Measurements from ENCODE around the gene DPP10. TPM values are rescaled to one million over a fixed set of nuclear protein-coding genes. Genes with fewer than 3 reads are reported as not detected.

DPP10 gene
- total and polyA plus RNA-seq, 4 donors = 0.04 to 4.1 (median 0.48) TPM

- TF ChIP-seq EGR1 (IDR thresholded peaks at IDR 0.05; ENCODE audit: low read depth in 2 of 2) (no peak), YY1 (IDR thresholded peaks at IDR 0.05) (no peak)
- TF ChIP-seq, protein P1, sequence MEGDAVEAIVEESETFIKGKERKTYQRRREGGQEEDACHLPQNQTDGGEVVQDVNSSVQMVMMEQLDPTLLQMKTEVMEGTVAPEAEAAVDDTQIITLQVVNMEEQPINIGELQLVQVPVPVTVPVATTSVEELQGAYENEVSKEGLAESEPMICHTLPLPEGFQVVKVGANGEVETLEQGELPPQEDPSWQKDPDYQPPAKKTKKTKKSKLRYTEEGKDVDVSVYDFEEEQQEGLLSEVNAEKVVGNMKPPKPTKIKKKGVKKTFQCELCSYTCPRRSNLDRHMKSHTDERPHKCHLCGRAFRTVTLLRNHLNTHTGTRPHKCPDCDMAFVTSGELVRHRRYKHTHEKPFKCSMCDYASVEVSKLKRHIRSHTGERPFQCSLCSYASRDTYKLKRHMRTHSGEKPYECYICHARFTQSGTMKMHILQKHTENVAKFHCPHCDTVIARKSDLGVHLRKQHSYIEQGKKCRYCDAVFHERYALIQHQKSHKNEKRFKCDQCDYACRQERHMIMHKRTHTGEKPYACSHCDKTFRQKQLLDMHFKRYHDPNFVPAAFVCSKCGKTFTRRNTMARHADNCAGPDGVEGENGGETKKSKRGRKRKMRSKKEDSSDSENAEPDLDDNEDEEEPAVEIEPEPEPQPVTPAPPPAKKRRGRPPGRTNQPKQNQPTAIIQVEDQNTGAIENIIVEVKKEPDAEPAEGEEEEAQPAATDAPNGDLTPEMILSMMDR (IDR thresholded peaks at IDR 0.05; ENCODE audit: low read depth, low read length, missing input control) = no peak
Measured at GRCh38 chr2:115484486-115484885, 1042.0 kb downstream of the DPP10 start (continued).

DNA sequence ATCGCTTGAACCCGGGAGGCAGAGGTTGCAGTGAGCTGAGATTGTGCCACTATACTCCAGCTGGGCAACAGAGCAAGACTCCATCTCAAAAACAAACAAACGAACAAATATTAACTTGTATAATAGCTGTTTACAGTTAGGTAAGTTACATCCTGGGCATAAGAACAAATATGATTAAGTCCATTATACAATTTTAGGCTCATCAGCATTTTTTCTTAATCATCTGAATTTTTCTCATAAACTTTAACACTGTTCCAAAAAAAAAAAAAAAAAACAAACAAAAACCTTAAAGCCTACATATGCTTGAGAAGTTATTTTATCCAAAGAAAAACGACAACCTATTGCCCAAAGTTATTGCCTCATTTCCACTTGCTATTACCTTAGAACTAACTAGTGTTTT is 1042.5 kb downstream of the DPP10 start:
- Histone ChIP-seq H3K36me3 (ENCODE audit: control insufficient read depth in 4 of 4, insufficient read depth in 3 of 4, low read depth in 1 of 4, low read length in 3 of 4) (no peaks in the 10 kb centered on the region), H3K4me3 (ENCODE audit: low read depth in 1 of 3, low read length in 3 of 3) (no peak overlapping the region), H3K9ac (ENCODE audit: low read depth in 1 of 2, low read length in 2 of 2) (no peak overlapping the region), H3K4me1 (ENCODE audit: control insufficient read depth in 4 of 4, insufficient read depth in 4 of 4, low read length in 3 of 4) (no peaks in the 10 kb centered on the region), H3K27me3 (ENCODE audit: control insufficient read depth in 4 of 4, insufficient read depth in 4 of 4, low read length in 3 of 4) (no peaks in the 10 kb centered on the region), H3K9me3 (ENCODE audit: control insufficient read depth in 4 of 4, low read length in 3 of 4) (no peaks in the 10 kb centered on the region), H3K27ac (ENCODE audit: low read depth in 1 of 2, low read length in 2 of 2) (no peak overlapping the region)
- TF ChIP-seq SP1 (IDR thresholded peaks at IDR 0.05) (no peak), FOXA2 (IDR thresholded peaks at IDR 0.05) (no peak), JUND (IDR thresholded peaks at IDR 0.05) (no peak), HNF4G (IDR thresholded peaks at IDR 0.05) (no peak), RXRA (IDR thresholded peaks at IDR 0.05) (no peak), MAX (IDR thresholded peaks at IDR 0.05) (no peak), YY1 (IDR thresholded peaks at IDR 0.05) (no peak), NR2F2 (IDR thresholded peaks at IDR 0.05) (no peak), FOXA1 (IDR thresholded peaks at IDR 0.05) (no peak), REST (IDR thresholded peaks at IDR 0.05) (no peak), RAD21 (IDR thresholded peaks at IDR 0.05) (no peak), EGR1 (IDR thresholded peaks at IDR 0.05; ENCODE audit: low read depth in 2 of 2) (no peak), HNF4A (conservative IDR thresholded peaks at IDR 0.05) (no peak)
- TF ChIP-seq, protein P2, sequence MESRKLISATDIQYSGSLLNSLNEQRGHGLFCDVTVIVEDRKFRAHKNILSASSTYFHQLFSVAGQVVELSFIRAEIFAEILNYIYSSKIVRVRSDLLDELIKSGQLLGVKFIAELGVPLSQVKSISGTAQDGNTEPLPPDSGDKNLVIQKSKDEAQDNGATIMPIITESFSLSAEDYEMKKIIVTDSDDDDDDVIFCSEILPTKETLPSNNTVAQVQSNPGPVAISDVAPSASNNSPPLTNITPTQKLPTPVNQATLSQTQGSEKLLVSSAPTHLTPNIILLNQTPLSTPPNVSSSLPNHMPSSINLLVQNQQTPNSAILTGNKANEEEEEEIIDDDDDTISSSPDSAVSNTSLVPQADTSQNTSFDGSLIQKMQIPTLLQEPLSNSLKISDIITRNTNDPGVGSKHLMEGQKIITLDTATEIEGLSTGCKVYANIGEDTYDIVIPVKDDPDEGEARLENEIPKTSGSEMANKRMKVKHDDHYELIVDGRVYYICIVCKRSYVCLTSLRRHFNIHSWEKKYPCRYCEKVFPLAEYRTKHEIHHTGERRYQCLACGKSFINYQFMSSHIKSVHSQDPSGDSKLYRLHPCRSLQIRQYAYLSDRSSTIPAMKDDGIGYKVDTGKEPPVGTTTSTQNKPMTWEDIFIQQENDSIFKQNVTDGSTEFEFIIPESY (IDR thresholded peaks at IDR 0.05) = no peak
- TF ChIP-seq, protein P1 (IDR thresholded peaks at IDR 0.05; ENCODE audit: low read depth, low read length, missing input control) = no peak
- TF ChIP-seq, protein P3, sequence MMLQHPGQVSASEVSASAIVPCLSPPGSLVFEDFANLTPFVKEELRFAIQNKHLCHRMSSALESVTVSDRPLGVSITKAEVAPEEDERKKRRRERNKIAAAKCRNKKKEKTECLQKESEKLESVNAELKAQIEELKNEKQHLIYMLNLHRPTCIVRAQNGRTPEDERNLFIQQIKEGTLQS (IDR thresholded peaks at IDR 0.05) = no peak
- DNase-seq (ENCODE audit: low spot score) = no peak
- 83% methylated on average over 4 of the region's 4 CpGs for WGBS

Data from liver (tissue), 9 donors.